OCI-LY7 (cell line): ENCODE data around the gene PTPRE. TPM values are rescaled to one million over a fixed set of nuclear protein-coding genes. Genes with fewer than 3 reads are reported as not detected.
A peak's percentile ranks its signal among the peaks of the same experiment; 100 is the strongest.

ENCODE experiments used
- BruUV-seq: library from RNA; stranded (reverse); fragments of 400-500 nt; replicated peaks from 2 replicates; lab custom pipeline; 2021; lab: Mats Ljungman, UMichigan
- CTCF ChIA-PET: fragments of 300-600 bp; sonication (Branson Sonifier 250); formaldehyde crosslinking; loops from one replicate; lab custom pipeline; 2022; ENCODE audit warnings: antibody characterized with exemption; ENCODE audit not compliant: unreplicated experiment; lab: Charles Lee
- POLR2A ChIA-PET: fragments of 300-600 bp; sonication (Branson Sonifier 250); formaldehyde crosslinking; loops from one replicate; lab custom pipeline; 2022; ENCODE audit warnings: antibody characterized with exemption; lab: Charles Lee
- DNase-seq: peaks from one replicate; pipeline ENCODE4 v3.0.0-alpha.2; 2015; ENCODE audit warnings: low spot score
- H2AFZ ChIP-seq: fragments of 200-600 bp; sonication (generic), shearing (Covaris generic); 2 replicates; pipeline ENCODE4 v1.6.1; 2014; ENCODE audit warnings: mild to moderate bottlenecking, antibody characterized with exemption, low read length, moderate library complexity
- H3K27ac ChIP-seq: fragments of 200-600 bp; sonication (generic); 2 replicates; pipeline ENCODE4 v1.5.1; 2014; ENCODE audit warnings: mixed run types, low read depth, mild to moderate bottlenecking, moderate library complexity, low read length, inconsistent platforms; ENCODE audit not compliant: poor library complexity, severe bottlenecking
- H3K36me3 ChIP-seq: fragments of 200-600 bp; sonication (generic); 2 replicates; pipeline ENCODE4 v1.6.1; 2014; ENCODE audit warnings: mild to moderate bottlenecking, antibody characterized with exemption, low read length, moderate library complexity, mixed read lengths; ENCODE audit not compliant: insufficient read depth
- H3K4me1 ChIP-seq: fragments of 200-600 bp; sonication (generic); 2 replicates; pipeline ENCODE4 v1.5.1; 2014; ENCODE audit warnings: mild to moderate bottlenecking, low read length; ENCODE audit not compliant: insufficient read depth, poor library complexity, severe bottlenecking
- H3K4me2 ChIP-seq: fragments of 200-600 bp; sonication (generic); 2 replicates; pipeline ENCODE4 v1.6.1; 2014; ENCODE audit warnings: mild to moderate bottlenecking, low read length
- H3K4me3 ChIP-seq: fragments of 200-600 bp; sonication (generic); 2 replicates; pipeline ENCODE4 v1.5.1; 2014; ENCODE audit warnings: mild to moderate bottlenecking, low read depth, low read length; ENCODE audit not compliant: poor library complexity, severe bottlenecking
- H3K79me2 ChIP-seq: fragments of 200-600 bp; sonication (generic); 2 replicates; pipeline ENCODE4 v1.6.1; 2016; ENCODE audit warnings: low read depth, mild to moderate bottlenecking, low read length, moderate library complexity, mixed read lengths; ENCODE audit not compliant: insufficient read depth
- H3K9me2 ChIP-seq: fragments of 200-600 bp; sonication (generic); 2 replicates; pipeline ENCODE4 v1.6.1; 2016; ENCODE audit warnings: mild to moderate bottlenecking, low read length, mixed read lengths; ENCODE audit not compliant: insufficient read depth
- H3K9me3 ChIP-seq: fragments of 200-600 bp; sonication (generic); 2 replicates; pipeline ENCODE4 v1.6.1; 2014; ENCODE audit warnings: mild to moderate bottlenecking, mixed run types, low read length, mixed read lengths
- H4K20me1 ChIP-seq: fragments of 200-600 bp; sonication (generic); 2 replicates; pipeline ENCODE4 v1.6.1; 2014; ENCODE audit warnings: mild to moderate bottlenecking, antibody characterized with exemption, low read length, moderate library complexity, mixed read lengths; ENCODE audit not compliant: insufficient read depth
- EZH2phosphoT487 ChIP-seq: fragments of 200-600 bp; sonication (generic); IDR thresholded peaks from 2 replicates; pipeline ENCODE4 v1.6.1; 2018; ENCODE audit warnings: low read depth, borderline replicate concordance, mild to moderate bottlenecking, mixed run types, antibody characterized with exemption, low read length, moderate library complexity, mixed read lengths
- intact Hi-C: fragments of 100-400 bp; cut with micrococcal nuclease; formaldehyde crosslinking; loops from one replicate; pipeline ENCODE4 v1.10.0; 2022; ENCODE audit not compliant: unreplicated experiment
- total RNA-seq, 2 experiments: library from RNA; depleted of rRNA in 1 of 2; stranded (reverse); fragments of >200 nt in 1 of 2; shearing (Covaris generic) in 1 of 2; gene quantifications; 2 replicates each; pipeline ENCODE4 v1.2.3, GENCODE V29; 2014 to 2022
- TF ChIP-seq, protein P1 (sequence below): fragments of 200-600 bp; sonication (generic); conservative IDR thresholded peaks from 2 replicates; pipeline ENCODE4 v1.5.1; 2014; ENCODE audit warnings: mild to moderate bottlenecking, antibody characterized with exemption, low read length, moderate library complexity, mixed read lengths

The PTPRE gene
- total RNA-seq, 2 experiments from 2014 or later, result 6.8 to 8.3 TPM

DNA sequence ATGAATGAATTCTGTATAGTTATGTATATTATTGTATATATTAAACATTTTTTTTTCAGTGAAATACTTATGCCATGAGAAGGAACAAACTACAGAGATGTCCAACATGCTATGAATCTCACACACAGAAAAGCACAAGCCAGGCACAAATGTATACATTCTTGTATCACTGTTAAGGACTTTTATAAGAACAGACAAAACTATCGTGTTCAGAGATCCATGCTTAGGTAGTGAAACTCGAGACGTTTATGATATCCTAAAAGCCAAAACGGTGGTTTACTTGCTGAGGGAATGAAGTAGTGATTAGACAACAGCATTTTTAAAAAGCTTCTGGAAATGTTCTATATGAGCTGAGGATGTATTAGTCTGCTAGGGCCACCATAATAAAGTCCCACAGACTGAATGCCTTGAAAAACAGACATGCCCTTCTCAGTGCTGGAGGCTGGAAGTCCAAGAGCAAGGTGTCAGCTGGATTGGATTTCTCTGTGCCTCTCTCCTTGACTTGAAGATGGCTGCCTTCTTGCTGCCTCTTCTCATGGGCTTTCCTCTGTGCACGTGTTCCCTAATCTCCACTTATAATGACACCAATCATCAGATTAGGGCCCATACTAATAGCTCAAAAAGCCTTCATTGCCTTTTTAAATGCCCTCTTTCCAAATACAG, 215.0 kb downstream of the PTPRE start:
- peaks cover 86% of the 10 kb centered on the region for H3K36me3 ChIP-seq
- H3K4me2 ChIP-seq, result peak overlapping the region; percentile 95; the same call in 1 of the 2 replicates
- H3K27ac ChIP-seq, result no peak overlapping the region
- H3K79me2 ChIP-seq, result peaks cover 87% of the 10 kb centered on the region
- POLR2A ChIA-PET, result interaction anchor here (0.5 to 0.8 kb wide), 2 partner anchors 60 to 546 kb away, joined by 3 read pairs; no protein-coding TSS in a partner anchor
- no peak for DNase-seq
- TF ChIP-seq, protein P1, sequence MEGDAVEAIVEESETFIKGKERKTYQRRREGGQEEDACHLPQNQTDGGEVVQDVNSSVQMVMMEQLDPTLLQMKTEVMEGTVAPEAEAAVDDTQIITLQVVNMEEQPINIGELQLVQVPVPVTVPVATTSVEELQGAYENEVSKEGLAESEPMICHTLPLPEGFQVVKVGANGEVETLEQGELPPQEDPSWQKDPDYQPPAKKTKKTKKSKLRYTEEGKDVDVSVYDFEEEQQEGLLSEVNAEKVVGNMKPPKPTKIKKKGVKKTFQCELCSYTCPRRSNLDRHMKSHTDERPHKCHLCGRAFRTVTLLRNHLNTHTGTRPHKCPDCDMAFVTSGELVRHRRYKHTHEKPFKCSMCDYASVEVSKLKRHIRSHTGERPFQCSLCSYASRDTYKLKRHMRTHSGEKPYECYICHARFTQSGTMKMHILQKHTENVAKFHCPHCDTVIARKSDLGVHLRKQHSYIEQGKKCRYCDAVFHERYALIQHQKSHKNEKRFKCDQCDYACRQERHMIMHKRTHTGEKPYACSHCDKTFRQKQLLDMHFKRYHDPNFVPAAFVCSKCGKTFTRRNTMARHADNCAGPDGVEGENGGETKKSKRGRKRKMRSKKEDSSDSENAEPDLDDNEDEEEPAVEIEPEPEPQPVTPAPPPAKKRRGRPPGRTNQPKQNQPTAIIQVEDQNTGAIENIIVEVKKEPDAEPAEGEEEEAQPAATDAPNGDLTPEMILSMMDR, result no peak
- no peak for TF ChIP-seq EZH2phosphoT487
- H2AFZ ChIP-seq, result no peak overlapping the region
- no peak overlapping the region for H3K4me3 ChIP-seq
- CTCF ChIA-PET, result no interaction called here
- H3K4me1 ChIP-seq, result peaks cover 31% of the 10 kb centered on the region
- H3K9me2 ChIP-seq, result no peaks in the 10 kb centered on the region
- no TSS peak for BruUV-seq
- H3K9me3 ChIP-seq, result no peaks in the 10 kb centered on the region
- intact Hi-C loops, result no loop called here
- peaks cover 49% of the 10 kb centered on the region for H4K20me1 ChIP-seq

DNA sequence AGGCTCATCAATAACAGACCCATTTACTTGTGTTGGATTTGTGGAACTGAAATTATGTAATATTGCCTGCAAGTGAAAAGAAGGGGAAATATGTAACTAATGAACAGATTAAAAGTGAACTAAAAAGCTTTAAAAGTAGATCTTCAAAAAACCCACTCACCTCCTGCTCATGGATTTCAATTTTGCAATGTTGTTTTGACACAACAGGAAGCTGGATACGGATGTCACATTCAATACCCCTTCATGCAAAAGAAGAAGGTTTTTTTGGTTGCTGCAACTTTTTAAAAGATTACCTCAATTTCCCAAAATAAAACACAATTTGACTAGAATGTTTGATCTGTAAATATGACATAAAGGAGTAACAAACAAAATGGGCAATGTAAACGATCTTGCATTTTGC, 216.0 kb downstream of the PTPRE start:
- Histone ChIP-seq H4K20me1 (peaks cover 49% of the 10 kb centered on the region), H3K4me3 (peak overlapping the region; percentile 92), H3K36me3 (peaks cover 75% of the 10 kb centered on the region), H3K4me2 (peak overlapping the region; percentile 95), H2AFZ (no peak overlapping the region), H3K9me2 (no peaks in the 10 kb centered on the region), H3K4me1 (peaks cover 38% of the 10 kb centered on the region), H3K9me3 (no peaks in the 10 kb centered on the region), H3K27ac (no peak overlapping the region), H3K79me2 (peaks cover 77% of the 10 kb centered on the region)
- BruUV-seq, result no TSS peak
- TF ChIP-seq EZH2phosphoT487, result no peak
- TF ChIP-seq, protein P1, result no peak
- CTCF ChIA-PET, result no interaction called here
- POLR2A ChIA-PET, result interaction anchor here (0.6 to 1.0 kb wide), 2 partner anchors 24 to 88 kb away, joined by 3 read pairs; no protein-coding TSS in a partner anchor
- DNase-seq, result no peak
- intact Hi-C loops, result no loop called here

DNA sequence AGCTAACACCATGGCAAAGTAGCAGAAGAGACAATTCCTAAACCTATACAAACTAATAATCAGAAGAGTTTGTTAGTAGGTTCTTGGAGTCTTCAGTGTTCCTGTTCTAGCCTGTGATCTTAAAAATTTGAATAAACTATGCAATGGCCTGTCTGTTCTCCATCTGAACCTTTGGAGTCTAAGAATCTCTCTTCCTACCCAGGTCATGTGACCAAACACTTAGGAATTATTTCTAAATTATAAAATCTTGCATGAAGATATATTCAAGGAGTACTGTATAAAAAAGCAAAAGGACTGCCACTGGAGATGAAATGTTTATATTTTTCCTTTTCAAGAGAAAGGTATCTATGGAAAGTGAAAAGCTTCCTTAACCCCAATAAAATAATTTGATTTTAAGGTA, 216.9 kb downstream of the PTPRE start:
- no peaks in the 10 kb centered on the region for H3K9me2 ChIP-seq
- H3K27ac ChIP-seq, result no peak overlapping the region
- no peak for TF ChIP-seq EZH2phosphoT487
- CTCF ChIA-PET, result no interaction called here
- H3K4me3 ChIP-seq, result peak overlapping the region; percentile 92
- no peak for DNase-seq
- intact Hi-C loops, result no loop called here
- peaks cover 66% of the 10 kb centered on the region for H3K36me3 ChIP-seq
- POLR2A ChIA-PET, result interaction anchor here (1.0 kb wide), 1 partner anchor 23 kb away, joined by 3 read pairs; no protein-coding TSS in a partner anchor
- no peak overlapping the region for H2AFZ ChIP-seq
- peaks cover 46% of the 10 kb centered on the region for H4K20me1 ChIP-seq
- no peaks in the 10 kb centered on the region for H3K9me3 ChIP-seq
- H3K4me2 ChIP-seq, result peak overlapping the region; percentile 95
- no TSS peak for BruUV-seq
- peaks cover 38% of the 10 kb centered on the region for H3K4me1 ChIP-seq
- H3K79me2 ChIP-seq, result peaks cover 71% of the 10 kb centered on the region
